Left ventricle myocardium superior (tissue), 1 donor: ENCODE measurements around the gene LASP1NB.
A peak's percentile ranks its signal among the peaks of the same experiment; 100 is the strongest.

Experiments
- ATAC-seq: fragments of 200-7000 bp; cut with Tn5 transposase; one replicate; pipeline ENCODE4 v1.9.1; 2020; ENCODE audit warnings: mild to moderate bottlenecking, moderate library complexity
- DNase-seq: peaks from one replicate; pipeline ENCODE4 v3.0.0-alpha.2; 2020
- intact Hi-C: fragments of 100-400 bp; cut with micrococcal nuclease; formaldehyde crosslinking; loops from one replicate; pipeline ENCODE4 v1.11.0; 2022
- donor health status: DM: no; HTN: yes; CAD: no; lungs with severe emphysema.

The LASP1NB gene

DNA sequence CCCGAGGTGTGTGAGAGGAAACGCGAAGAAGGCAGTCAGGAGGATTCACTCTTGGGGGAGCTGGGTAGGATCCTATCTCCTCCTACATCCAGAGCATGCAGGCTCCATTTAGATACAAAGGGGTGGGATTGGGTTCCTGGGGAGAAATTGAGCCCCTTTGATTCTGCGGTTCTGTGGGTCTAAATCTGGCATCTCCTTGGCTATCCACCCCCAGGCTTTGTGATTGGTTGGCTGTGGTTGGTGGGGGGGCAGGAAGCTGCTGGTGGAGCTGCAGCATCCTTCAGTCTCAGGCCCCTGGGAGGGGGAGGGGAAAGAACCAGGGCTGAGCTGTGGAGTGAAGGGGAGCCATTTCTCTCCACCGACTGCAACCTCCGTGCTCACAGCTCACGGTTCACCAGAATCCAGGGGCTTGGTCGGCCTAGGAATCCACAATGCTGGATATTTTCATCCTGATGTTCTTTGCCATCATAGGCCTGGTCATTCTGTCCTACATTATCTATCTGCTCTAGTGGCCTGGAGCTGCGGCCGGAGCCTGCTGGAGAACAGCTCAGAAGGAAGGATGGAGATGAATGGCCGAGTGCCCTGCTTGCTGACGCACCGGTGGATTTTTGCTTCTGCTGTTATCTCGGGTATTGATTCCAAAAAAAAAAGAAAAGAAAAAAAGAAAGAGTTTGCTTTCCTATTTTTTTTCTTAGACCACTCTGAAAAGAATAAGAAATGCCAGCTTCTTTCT lies at the start of gene LASP1NB:
TSS of gene LASP1NB (plus strand) at position 352 of the 733 bp plus-strand sequence.
- peak; percentile 14 for ATAC-seq
- DNase-seq: peak; percentile 59
- intact Hi-C loops: no loop called here

DNA sequence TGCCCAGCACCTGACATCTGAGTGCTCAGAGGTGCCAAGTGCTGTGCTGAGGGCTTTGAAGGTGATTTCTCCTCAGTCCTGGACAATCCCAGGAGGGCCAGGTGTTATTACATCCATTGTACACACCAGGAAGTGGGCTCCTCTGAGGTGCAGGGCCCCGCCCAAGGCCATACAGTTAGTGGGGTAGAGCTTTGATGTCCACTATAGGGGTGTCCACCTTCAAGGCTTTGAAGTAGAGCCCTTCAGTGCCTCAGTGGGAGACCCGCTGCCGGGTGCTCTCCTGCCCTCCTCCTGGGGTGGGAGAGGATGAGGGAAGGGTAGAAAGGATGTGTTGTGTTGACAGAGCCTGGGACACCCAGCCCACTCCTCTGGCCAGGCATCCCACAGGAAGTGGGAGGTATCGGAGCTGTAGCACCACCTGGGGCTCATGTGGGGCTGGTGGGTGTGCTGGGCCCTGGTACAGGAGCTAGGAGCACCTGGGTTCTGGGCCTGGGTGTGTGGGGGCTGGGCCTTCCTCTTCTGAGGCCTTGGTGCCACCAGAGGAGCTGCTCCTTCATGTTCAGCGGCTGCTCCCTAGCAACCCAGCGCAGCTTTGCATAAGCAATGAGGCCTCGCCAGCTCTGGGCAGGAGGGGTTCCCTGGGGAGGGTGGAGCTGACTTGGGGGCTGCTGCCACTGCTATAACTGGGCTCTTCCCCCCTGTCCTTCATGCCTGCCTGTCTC lies 48.1 kb upstream of the LASP1NB start:
- intact Hi-C loops: no loop called here
- DNase-seq (no peak), ATAC-seq (no peak)

DNA sequence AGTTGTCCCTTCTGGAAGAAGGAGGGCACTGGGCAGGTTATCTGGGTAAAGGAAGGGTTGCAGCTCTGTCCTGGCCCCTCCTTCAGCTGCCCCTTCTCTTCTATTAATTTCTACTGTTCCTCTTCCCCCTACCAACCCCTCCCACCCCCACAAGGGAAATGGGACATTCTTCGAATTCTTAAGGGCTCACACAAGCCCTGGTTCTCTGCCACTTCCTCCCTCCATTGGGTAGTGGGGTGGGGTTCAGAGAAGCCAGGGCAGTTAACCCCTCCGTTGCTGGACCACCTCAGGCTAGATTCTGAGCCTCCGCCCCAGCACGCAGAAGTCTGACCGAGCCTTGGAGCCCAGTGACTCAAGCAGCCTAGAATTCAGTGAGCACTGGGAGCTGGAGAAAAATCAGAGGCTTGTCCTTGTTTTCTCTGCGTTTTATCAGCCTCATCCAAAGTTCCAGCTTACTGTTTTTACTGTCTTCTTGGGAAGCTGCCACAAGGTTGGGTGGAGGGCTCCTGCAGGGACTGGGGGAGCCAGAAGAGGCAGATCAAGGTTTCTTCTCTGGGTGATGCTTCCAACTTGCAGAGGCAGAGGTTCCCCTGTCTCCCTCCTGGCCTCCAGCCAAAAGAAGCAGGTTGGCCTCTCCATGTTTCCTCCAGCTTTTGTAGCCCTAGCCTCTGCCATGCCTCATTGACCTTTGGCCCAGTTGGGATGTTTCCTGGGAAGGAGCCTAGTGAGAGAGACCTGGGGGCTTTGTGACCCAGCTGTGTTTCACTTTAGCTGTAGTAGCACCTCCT lies 45.3 kb upstream of the LASP1NB start:
- ATAC-seq (peak; percentile 51), DNase-seq (peak; percentile 55)
- intact Hi-C loops: no loop called here

DNA sequence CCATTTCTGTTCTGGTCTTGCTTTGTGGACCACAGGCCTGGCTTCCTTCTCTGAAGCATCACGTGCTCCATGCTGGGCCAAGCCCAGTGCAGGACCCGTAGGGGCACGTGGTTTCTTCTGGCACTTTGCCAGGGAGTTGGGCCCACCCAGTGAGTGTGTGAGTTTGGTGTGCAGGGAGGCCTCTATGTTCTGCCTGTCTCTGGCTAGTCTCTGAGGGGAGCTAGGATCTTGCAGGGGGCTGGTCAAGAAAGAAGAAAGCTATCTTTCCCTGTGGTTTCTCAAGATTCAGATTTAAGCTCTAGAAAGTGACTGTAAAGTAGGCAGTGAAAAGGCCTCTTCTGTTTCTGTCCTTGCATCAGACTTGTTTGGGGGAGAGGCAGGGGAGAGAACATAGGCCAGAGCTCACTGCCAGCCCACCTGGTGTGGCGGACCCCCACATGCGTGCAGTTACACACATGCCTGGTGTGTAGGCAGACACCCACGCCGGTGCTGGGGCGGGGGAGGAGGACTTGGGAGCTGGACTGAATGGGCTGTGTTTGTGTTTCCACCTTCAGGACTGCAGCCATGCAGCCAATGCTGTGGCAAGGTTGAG lies 43.7 kb upstream of the LASP1NB start:
- peak; percentile 51 for ATAC-seq
- peak; percentile 76 for DNase-seq
- intact Hi-C loops: no loop called here

DNA sequence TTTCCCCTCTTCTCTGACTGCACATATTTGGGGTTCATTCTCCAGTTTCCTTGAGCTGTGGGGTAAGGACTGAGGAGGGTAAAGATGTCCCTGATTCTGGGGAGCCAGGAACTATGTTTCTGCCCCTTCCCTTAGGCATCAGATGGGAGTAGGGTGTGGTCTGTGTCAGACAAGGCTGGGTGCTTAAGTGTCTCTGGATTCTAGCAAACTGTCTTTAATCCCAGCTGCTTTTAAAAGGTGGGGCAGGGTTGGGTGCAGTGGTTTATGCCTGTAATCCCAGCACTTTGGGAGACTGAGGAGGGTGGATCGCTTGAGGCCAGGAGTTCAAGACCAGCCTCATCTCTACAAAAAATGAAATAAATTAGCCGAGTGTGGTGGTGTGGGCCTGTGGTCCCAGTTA lies 42.5 kb upstream of the LASP1NB start:
- intact Hi-C loops: no loop called here
- DNase-seq: no peak
- ATAC-seq: no peak

DNA sequence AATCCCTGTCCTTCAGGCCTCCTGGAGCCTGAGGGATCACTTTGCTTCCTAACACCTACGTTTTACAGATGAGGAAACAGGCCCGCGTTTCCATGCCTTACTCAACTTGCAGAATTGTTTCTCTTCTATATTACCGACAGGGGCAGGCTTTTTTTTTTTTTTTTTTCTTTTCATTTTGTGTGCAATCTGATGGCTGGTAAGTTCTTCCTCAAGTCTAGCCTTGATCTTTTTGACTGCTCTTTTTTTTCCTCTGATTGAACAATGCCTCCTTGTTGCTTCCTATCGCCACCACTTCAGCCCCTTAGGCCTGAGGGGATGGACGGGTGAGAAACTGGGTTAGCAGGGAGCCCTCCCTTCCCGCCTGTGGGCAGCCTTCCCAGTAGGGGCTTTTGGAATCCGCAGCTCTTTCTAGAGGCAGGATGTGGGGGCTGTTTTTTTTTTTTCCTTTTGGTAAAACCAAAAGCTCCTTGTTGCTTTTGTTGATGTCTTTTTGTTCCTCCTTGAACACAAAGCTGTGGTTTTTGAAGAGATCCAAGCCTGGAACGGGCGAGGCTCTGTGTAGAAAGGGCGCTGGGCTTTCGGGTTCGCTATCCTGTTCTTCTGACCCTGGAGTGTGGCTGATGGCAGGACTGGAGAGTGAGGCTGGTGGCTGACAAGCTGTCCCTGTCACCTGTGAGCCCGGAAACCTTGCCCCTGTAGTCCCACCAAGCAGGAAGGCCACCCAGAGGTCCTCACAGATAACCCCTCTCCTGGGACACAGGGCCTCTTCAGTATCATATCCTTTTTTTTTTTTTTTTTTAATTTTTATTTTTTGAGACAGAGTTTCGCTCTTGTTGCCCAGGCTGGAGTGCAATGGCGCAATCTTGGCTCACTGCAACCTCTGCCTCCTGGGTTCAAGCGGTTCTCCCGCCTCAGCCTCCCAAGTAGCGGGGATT lies 41.6 kb upstream of the LASP1NB start:
- intact Hi-C loops: no loop called here
- DNase-seq: peak; percentile 54

DNA sequence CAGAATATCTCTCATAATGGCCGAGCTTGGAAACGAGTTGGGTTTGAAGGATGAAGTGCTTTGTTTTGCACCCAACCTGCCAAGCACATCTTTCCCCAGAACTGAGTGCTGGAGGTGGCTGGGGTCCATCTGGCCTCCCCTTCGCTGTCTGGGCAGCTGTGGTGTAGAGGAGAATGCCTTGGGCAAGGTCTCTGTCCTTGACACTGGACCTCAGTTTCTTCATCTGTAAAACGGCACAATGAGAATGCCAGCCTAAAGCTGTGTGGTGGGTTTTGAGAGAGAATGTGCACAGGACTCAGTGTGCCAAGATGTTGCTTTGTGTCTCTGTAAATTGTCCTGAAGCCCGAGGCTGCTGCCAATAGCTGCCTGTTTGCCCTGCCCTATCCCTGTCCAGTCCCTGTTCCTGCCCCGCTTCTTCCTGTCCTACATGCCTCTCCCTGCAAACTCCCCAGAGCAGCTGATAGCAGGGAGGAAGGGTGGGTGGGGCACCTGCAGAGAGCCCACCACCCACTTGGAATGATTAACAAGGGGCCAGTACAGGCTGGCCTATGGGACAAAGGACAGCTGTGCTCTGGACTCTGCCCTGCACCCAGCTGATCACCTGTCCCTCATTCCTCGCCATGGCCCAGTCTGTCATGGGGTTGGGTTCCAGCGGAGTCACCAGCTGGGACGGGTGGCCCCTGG lies 40.2 kb upstream of the LASP1NB start:
- ATAC-seq: no peak
- DNase-seq: peak; percentile 23

More for the DNA sequence above, 41.6 kb upstream of the LASP1NB start:
- peak; percentile 9 for ATAC-seq

DNA sequence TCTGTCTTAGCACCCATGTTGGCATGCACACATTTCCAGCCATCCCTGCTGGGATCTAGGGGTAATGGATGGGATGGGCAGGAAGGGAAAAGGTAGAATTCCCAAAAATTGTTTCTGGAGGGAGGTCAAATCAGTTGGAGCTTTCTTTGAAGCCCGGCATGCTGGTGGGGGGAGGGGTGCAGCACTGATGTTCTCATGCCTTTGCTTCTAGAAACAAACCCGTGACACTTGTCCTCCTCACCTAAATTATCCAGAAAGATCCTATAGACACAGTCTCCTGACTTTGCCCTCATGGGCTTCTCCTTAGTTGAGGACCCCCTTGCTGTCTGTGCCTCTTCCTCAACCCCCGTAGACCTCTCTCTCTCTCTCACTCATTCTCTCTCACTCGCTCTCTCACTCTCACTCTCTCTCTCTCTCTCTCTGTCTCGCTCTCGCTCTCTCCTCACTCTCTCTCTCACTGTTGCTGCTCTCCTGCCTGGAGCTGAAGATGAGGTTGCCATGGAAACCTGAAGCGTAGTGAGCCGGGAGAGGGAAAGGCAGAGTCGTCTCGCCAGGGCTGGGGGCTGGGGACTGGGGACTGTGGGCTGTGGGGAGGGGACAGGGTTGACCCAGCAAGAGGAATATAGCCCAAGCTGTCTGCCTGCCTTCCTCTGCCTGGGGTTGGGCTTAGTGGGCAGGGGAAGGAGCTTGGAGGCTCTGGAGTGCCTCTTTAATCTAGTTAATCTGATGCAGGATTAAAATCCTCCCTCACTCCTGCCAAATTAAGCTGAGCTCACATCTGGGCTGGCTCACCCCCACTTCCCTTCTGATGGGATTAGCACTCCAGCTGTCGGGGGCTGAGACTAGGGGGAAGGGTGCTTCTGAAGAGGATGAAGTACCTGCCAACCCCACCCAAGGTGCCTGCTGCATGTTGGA lies 39.4 kb upstream of the LASP1NB start:
- DNase-seq: peak; percentile 25
- intact Hi-C loops: no loop called here
- ATAC-seq: peak; percentile 7

More for the DNA sequence above, 40.2 kb upstream of the LASP1NB start:
- intact Hi-C loops: no loop called here

DNA sequence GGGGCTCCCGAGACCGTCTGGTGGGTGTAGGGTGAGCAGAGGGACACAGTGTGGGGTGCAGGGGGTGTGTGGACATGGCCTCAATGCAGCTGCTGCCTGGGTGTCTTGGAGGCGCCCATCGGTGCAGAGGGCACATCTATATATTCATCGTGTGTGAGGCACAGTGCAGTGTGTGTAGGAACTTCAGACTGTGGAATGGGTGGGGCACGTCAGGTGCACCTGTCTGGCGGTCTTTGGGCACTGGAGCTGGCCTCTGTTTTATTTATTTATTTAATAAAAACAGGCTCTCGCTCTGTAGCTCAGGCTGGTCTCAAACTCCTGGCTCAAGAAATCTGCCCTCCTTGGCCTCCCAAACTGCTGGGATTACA lies 38.8 kb upstream of the LASP1NB start:
- intact Hi-C loops: no loop called here
- DNase-seq (peak; percentile 27), ATAC-seq (no peak)

DNA sequence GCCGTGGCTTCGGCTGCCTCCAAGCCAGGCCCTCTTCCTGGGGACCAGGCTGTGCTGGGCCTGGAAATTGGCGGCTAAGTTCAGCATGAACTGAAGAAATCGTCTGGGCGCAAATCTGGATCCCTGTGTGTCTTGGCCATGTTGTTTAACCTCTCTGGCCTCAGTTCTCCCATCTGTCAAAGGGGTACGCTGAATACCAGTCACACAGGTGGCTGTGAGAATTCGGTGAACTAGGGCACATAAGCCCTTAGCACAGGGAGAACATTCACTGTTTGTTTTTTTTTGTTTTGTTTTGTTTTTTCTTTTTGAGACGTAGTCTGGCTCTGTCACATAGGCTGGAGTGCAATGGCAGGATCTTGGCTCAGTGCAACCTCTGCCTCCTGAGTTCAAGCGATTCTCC lies 36.6 kb upstream of the LASP1NB start:
- ATAC-seq: no peak
- intact Hi-C loops: no loop called here
- DNase-seq: no peak

DNA sequence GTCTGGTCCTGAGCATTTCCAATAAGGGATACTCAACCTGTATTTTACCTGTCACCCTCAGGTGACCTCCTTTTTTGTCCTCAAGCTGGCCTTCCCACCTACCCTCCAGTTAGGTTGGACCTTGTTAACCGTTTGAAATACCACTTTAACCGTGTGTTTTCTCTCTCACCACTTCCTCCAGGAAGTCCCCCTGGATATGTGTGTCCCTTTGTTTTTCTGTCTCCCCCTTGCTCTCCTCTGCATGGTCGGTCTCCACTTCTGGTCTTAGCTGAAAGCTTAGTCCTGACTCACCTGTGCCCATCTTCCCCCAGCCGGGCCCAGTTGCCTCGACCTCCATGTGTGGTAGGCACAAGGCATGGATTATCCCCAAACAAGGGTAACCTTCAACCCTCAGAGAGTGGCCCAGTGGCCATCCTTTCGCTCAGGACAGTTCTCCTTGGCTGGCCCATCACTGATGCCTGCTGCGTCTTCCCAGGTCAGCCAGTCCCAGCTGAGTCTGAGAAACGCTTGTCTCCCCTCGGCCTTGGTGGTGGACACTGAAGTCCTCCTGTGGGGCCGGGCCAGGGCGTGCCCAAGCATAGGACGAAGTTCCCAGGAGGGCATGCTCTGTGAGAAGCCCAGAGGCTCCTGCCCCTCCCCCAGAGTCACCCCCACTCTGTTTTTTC lies 35.5 kb upstream of the LASP1NB start:
- intact Hi-C loops: no loop called here
- DNase-seq (no peak), ATAC-seq (no peak)

DNA sequence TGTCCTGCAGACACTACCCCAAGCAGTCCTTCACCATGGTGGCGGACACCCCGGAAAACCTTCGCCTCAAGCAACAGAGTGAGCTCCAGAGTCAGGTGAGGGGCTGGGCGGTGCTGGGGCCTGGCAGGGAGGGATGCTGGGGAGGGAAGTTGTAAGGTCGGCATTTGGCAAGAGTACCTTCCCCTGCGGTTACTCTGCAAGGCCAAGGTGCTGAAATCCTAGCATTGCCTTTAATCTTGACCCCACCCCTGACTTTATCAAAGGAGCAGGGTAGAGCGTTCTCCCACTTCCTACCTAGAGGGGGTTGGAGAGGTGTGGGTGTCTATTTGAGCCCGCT lies 35.0 kb upstream of the LASP1NB start:
- DNase-seq: no peak

DNA sequence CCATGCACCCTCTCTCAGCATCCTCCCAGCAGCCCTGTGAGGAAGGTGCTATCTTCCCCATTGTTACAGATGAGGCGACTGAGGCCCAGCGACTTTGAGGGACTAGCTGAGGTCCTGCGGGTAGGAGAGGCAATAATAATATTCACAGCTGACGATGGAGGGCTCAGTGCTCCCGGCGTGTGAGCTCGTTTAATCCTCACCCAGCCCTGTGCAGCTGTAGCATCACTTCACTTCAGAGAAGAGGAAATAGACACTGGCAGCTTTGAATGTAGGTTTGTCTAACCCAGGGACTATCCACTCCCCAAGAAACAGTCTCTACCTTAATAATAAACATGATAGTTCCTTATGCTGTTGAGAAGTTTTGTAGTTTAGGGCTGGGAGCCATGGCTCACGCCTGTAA lies 34.0 kb upstream of the LASP1NB start:
- DNase-seq (no peak), ATAC-seq (no peak)
- intact Hi-C loops: no loop called here

More for the DNA sequence above, 35.0 kb upstream of the LASP1NB start:
- intact Hi-C loops: no loop called here
- no peak for ATAC-seq

DNA sequence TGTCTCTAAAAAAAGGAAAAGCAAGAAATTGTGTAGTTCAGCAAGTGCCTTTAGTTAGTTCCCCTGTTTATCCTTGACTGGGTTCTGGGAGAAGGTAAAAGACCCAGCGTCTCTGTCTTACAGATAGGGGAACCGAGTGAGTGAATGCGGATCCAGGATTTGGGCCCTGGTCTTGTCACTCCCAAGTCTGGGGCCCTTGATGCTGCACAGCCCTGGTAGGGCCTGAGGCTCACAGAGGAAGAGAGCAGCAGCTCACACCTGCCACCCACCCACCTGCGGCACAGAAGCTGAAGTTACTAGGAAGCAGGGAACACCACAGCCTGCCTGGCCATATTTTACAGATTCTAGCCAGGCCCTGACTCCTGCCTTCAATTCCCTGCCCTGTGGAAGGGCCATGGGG lies 33.3 kb upstream of the LASP1NB start:
- DNase-seq: no peak
- intact Hi-C loops: no loop called here
- ATAC-seq: no peak

DNA sequence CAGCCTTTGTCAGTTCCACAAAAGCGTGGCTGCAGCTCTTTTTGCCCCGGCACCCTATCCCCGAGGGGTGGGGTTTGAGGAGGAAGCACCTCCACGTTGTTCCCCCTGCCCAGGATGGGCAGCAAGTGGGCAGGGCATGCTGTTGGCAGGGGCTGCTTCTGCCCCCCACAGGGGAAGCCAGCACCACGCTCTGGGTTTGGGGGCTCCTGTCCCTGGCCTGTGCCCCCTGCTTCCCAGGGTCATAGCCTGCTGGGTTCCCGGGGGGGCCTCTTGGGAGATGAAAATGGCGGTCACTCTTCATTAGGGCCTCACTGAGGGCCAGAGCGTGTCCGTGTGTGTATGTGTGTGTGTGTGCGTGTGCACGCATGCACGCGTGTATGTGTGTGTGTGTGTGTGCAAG lies 32.8 kb upstream of the LASP1NB start:
- DNase-seq: no peak
- intact Hi-C loops: no loop called here
- no peak for ATAC-seq

DNA sequence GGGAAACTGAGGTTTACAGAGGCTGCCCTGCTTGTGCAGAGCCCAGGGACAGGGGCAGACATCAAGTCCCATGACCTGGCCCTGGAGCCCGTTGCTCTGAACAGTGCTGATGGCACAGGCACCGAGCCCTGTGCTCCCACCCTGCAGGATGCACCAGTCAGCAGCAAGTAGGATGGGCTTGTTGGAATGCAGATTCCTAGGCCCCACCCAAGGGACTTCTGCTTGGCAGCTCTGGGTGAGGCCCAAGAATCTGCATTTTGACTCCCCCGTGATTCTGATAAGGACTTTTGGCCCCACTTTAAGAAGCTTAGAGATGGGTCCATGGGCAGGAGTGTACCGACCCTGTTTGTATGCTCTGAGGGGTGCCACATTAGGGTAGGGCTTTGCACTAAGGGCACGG lies 32.3 kb upstream of the LASP1NB start:
- DNase-seq (no peak), ATAC-seq (no peak)
- intact Hi-C loops: no loop called here

DNA sequence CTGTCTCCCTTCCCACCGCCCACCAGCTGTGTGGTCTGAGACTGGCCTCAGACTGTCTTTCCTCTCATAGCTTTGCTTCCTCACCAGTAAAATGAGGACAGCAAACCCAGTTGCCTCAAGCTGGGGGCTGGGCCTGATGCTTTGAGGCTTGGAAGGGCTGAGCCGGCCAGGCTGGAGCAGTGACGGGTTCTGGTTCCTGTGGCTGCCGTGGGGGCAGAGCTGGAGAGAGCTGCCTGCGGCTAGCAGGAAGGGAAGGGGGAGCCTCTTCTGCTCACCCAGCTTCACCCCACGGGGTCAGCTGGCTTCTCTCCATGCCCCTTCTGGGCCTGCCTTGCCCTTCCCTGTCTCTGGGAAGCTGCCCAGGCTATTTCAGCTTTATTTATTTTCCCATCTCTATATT lies 31.8 kb upstream of the LASP1NB start:
- intact Hi-C loops: no loop called here
- ATAC-seq: peak; percentile 38

More for the DNA sequence above, 31.8 kb upstream of the LASP1NB start:
- DNase-seq: peak; percentile 69
